Superior temporal gyrus (tissue), 1 donor: ENCODE measurements around the gene PLEKHA7.
A peak's percentile ranks its signal among the peaks of the same experiment; 100 is the strongest.
"Not testable (repeated sequence)": the region's sequence is repeated elsewhere in the genome, so short reads cannot be mapped to it uniquely, and the experiment has no call there.

Source experiments
- DNase-seq: peaks from one replicate; pipeline ENCODE4 v3.0.0-alpha.2; 2016; ENCODE audit errors: extremely low spot score

PLEKHA7 gene

GRCh38 chr11:16909359-16910035, 104.7 kb downstream of the PLEKHA7 start:
- no peak for DNase-seq

GRCh38 chr11:16905375-16905774, 108.8 kb downstream of the PLEKHA7 start:
- DNase-seq = no peak

GRCh38 chr11:16904761-16905160, 109.5 kb downstream of the PLEKHA7 start:
- not testable (repeated sequence) for DNase-seq

- DNase-seq = no peak
Measured at GRCh38 chr11:16902781-16903378, 111.3 kb downstream of the PLEKHA7 start.

GRCh38 chr11:16902182-16902581, 112.0 kb downstream of the PLEKHA7 start:
- no peak for DNase-seq

GRCh38 chr11:16900491-16900890, 113.7 kb downstream of the PLEKHA7 start:
- no peak for DNase-seq

- no peak for DNase-seq
Measured at GRCh38 chr11:16899708-16900303, 114.4 kb downstream of the PLEKHA7 start.

GRCh38 chr11:16898274-16898985, 115.8 kb downstream of the PLEKHA7 start:
- no peak for DNase-seq

- no peak for DNase-seq
Measured at GRCh38 chr11:16897470-16898061, 116.6 kb downstream of the PLEKHA7 start.

- no peak for DNase-seq
Measured at GRCh38 chr11:16896729-16897469, 117.3 kb downstream of the PLEKHA7 start.

- DNase-seq = no peak
Measured at GRCh38 chr11:16895306-16895705, 118.9 kb downstream of the PLEKHA7 start.

GRCh38 chr11:16893456-16894066, 120.7 kb downstream of the PLEKHA7 start:
- no peak for DNase-seq

- DNase-seq = no peak
Measured at GRCh38 chr11:16891964-16892363, 122.2 kb downstream of the PLEKHA7 start.

GRCh38 chr11:16891165-16891564, 123.0 kb downstream of the PLEKHA7 start:
- no peak for DNase-seq

- DNase-seq = no peak
Measured at GRCh38 chr11:16890442-16890841, 123.8 kb downstream of the PLEKHA7 start.

- DNase-seq = no peak
Measured at GRCh38 chr11:16889905-16890304, 124.3 kb downstream of the PLEKHA7 start.

- DNase-seq = not testable (repeated sequence)
Measured at GRCh38 chr11:16889010-16889409, 125.2 kb downstream of the PLEKHA7 start.

- not testable (repeated sequence) for DNase-seq
Measured at GRCh38 chr11:16887887-16888286, 126.3 kb downstream of the PLEKHA7 start.

GRCh38 chr11:16883174-16883573, 131.0 kb downstream of the PLEKHA7 start:
- DNase-seq = peak; percentile 29

GRCh38 chr11:16881766-16882165, 132.4 kb downstream of the PLEKHA7 start:
- no peak for DNase-seq
